Measurements from ENCODE around the gene TMOD2. TPM values are rescaled to one million over a fixed set of nuclear protein-coding genes. Genes with fewer than 3 reads are reported as not detected.

TMOD2 gene
- polyA plus RNA-seq, 1 donor (not counting 4 experiments of a cell fraction or from before 2014, with no cell fraction given), result 5.2 TPM

GRCh38 chr15:51798281-51798680, 46.9 kb downstream of the TMOD2 start:
- H3K4me1 ChIP-seq (ENCODE audit: control insufficient read depth, extremely low read depth, insufficient read depth, low read length), result peaks cover 2% of the 10 kb centered on the region
- H4K20me1 ChIP-seq (ENCODE audit: control insufficient read depth, extremely low read depth, insufficient read depth, low read length), result no peaks in the 10 kb centered on the region
- dilution Hi-C loops (cut with MboI; ENCODE audit: extremely low pct_ligation_motif_present, low sequenced_read_pairs), result no loop called here
- no peaks in the 10 kb centered on the region for H3K36me3 ChIP-seq (ENCODE audit: control insufficient read depth in 2 of 2, extremely low read depth in 1 of 2, insufficient read depth in 2 of 2, low read length in 2 of 2)
- no peak for FAIRE-seq
- DNase-seq (ENCODE audit: low read depth, low spot score), result no peak
- H3K27me3 ChIP-seq (ENCODE audit: control insufficient read depth, extremely low read depth, insufficient read depth, low read length), result no peaks in the 10 kb centered on the region
- TF ChIP-seq CTCF (optimal IDR thresholded peaks at IDR 0.05 in 1 of 3, IDR thresholded peaks at IDR 0.05 in 1 of 3, conservative IDR thresholded peaks at IDR 0.05 in 1 of 3; ENCODE audit: extremely low read depth in 1 of 3, insufficient read depth in 2 of 3, low read length in 3 of 3) (no peak), EZH2 (IDR thresholded peaks at IDR 0.05; ENCODE audit: low read length) (no peak)
- H3K9me3 ChIP-seq (ENCODE audit: control insufficient read depth, low read depth, low read length), result no peaks in the 10 kb centered on the region
- no peak overlapping the region for H2AFZ ChIP-seq (ENCODE audit: control insufficient read depth, low read length)
- no peak overlapping the region for H3K4me3 ChIP-seq (ENCODE audit: control insufficient read depth in 2 of 3, extremely low read depth in 1 of 3, insufficient read depth in 2 of 3, low read depth in 1 of 3, low read length in 3 of 3)
- H3K27ac ChIP-seq (ENCODE audit: control insufficient read depth, insufficient read depth, low read length), result no peak overlapping the region
- no peaks in the 10 kb centered on the region for H3K9me1 ChIP-seq (ENCODE audit: control insufficient read depth, extremely low read depth, insufficient read depth, low read length)
- H3K9ac ChIP-seq (ENCODE audit: control insufficient read depth, extremely low read depth, insufficient read depth, low read length), result no peak overlapping the region
- H3K4me2 ChIP-seq (ENCODE audit: control insufficient read depth, extremely low read depth, insufficient read depth, low read depth, low read length), result no peak overlapping the region
- H3K79me2 ChIP-seq (ENCODE audit: control insufficient read depth, insufficient read depth, low read length), result no peaks in the 10 kb centered on the region

- Histone ChIP-seq H2AFZ (ENCODE audit: control insufficient read depth, low read length) (no peak overlapping the region), H3K4me1 (ENCODE audit: control insufficient read depth, extremely low read depth, insufficient read depth, low read length) (peaks cover 2% of the 10 kb centered on the region), H3K36me3 (ENCODE audit: control insufficient read depth in 2 of 2, extremely low read depth in 1 of 2, insufficient read depth in 2 of 2, low read length in 2 of 2) (no peaks in the 10 kb centered on the region), H3K4me2 (ENCODE audit: control insufficient read depth, extremely low read depth, insufficient read depth, low read depth, low read length) (no peak overlapping the region), H3K27ac (ENCODE audit: control insufficient read depth, insufficient read depth, low read length) (no peak overlapping the region), H3K27me3 (ENCODE audit: control insufficient read depth, extremely low read depth, insufficient read depth, low read length) (no peaks in the 10 kb centered on the region), H3K9ac (ENCODE audit: control insufficient read depth, extremely low read depth, insufficient read depth, low read length) (no peak overlapping the region), H3K9me1 (ENCODE audit: control insufficient read depth, extremely low read depth, insufficient read depth, low read length) (no peaks in the 10 kb centered on the region), H3K79me2 (ENCODE audit: control insufficient read depth, insufficient read depth, low read length) (no peaks in the 10 kb centered on the region), H4K20me1 (ENCODE audit: control insufficient read depth, extremely low read depth, insufficient read depth, low read length) (no peaks in the 10 kb centered on the region), H3K9me3 (ENCODE audit: control insufficient read depth, low read depth, low read length) (no peaks in the 10 kb centered on the region), H3K4me3 (ENCODE audit: control insufficient read depth in 2 of 3, extremely low read depth in 1 of 3, insufficient read depth in 2 of 3, low read depth in 1 of 3, low read length in 3 of 3) (no peak overlapping the region)
- FAIRE-seq (no peak), DNase-seq (ENCODE audit: low read depth, low spot score) (no peak)
- no peak for TF ChIP-seq CTCF (optimal IDR thresholded peaks at IDR 0.05 in 1 of 3, IDR thresholded peaks at IDR 0.05 in 1 of 3, conservative IDR thresholded peaks at IDR 0.05 in 1 of 3; ENCODE audit: extremely low read depth in 1 of 3, insufficient read depth in 2 of 3, low read length in 3 of 3)
- no peak for TF ChIP-seq EZH2 (IDR thresholded peaks at IDR 0.05; ENCODE audit: low read length)
- dilution Hi-C loops (cut with MboI; ENCODE audit: extremely low pct_ligation_motif_present, low sequenced_read_pairs), result no loop called here
Observed at GRCh38 chr15:51799282-51800252, 48.2 kb downstream of the TMOD2 start.
